Hematopoietic multipotent progenitor cell treated with erythropoietin and hydrocortisone succinate and interleukin-3 and kit ligand, for 8 days (in vitro differentiated cells): ENCODE measurements around the gene HTRA3.
"Not testable (repeated sequence)": the region's sequence is repeated elsewhere in the genome, so short reads cannot be mapped to it uniquely, and the experiment has no call there.

Experiments
- DNase-seq: peaks from one replicate; pipeline ENCODE4 v3.0.0-alpha.2; 2015

HTRA3 gene

DNA sequence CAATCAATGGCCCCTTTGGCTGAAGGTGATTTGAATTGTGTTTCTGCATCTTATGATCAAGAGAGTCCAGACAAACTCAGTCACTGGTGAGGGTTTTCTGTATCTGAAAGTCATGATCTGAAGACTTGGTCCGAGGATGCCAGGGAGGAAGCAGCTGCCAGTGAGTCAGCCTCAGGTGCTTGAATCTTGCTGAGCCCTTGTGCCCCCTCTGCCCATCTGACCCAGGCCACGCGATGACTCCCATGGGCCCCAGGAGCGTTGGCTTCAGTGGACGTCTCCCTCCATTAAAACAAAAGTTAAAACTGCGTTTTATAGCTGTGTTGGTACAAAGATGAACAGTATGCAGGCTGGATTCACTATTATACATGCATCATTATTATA, 62.0 kb downstream of the HTRA3 start:
- DNase-seq: no peak

GRCh38 chr4:8332038-8332857, 62.7 kb downstream of the HTRA3 start:
- DNase-seq: no peak

- DNase-seq: no peak
These were observed 63.4 kb downstream of the HTRA3 start for GRCh38 chr4:8332891-8333331.

GRCh38 chr4:8333726-8334460, 64.3 kb downstream of the HTRA3 start:
- DNase-seq: no peak

GRCh38 chr4:8334786-8335460, 65.4 kb downstream of the HTRA3 start:
- DNase-seq: no peak

DNA sequence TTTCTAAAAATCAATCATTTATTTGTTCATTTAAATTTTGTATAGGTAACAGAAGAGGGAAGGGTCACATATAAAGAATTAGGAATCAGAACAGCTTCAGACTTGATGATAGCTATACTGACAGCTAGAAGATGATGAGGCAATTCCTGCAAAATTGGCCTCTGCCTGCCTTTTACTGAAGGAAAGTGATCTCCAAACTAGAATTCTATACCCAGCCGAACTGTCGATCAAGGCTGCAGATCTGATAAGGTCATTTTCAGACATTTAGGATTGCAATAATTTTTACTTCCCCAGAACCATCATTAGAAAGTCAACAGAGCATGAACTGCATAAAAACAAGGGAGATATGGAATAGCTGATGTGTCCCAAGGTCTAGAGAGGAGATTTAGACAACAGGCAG, 66.3 kb downstream of the HTRA3 start:
- no peak for DNase-seq

DNA sequence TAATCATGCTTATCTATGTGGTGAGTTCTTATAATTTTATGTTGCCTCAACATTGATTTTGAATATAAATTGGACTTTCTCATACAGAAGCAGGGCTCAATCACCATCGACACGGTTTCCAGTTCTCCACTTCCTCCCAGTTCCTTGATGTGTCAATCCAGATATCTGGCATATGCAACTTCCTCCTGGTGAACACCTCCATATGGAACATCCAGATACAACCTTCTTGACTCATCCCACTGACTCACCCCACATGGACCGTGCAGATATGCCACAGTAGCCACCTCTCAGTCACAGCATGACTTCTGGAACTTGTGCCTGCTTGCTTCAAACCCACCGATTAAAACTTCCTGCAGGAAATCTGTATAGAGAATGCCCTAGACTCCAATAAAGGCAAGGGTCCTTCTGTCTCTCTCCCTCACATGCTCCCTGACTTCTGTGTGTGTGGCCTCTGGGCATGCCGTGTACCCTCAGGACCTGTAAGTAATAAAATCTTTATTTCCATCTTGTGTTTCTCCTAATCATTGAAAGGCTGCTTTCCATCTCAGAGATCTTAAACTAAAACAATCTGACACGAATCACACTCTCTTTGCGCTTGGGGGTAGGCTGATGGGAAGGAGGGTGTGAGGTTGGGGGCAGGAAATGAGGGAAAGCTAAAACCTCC, 67.0 kb downstream of the HTRA3 start:
- DNase-seq: peak; percentile 45

DNA sequence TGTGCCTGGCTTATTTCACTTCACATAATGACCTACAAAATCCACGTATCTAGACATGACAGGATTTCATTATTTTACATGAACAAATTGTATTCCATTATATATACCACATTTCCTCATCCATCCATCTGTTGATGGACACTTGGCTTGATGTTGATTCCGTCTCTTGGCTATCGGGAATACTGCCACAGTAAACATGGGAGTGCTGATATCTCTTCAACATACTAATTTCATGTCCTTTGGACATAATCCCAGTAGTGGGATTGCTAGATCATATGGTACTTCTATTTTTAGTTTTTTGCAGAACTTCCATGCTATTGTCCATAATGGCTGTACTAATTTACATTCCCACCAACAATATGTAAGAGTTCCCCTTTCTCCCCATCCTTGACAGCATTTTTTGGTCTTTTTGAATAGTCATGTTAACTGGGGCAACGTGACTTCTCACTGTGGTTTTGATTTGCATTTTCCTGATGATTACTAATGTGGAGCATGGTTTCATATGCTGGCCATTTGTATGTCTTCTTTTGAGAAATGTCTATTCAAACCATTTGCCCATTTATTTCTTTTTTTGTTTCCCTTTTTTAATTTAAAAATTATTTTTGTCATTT, 68.9 kb downstream of the HTRA3 start:
- DNase-seq: no peak

DNA sequence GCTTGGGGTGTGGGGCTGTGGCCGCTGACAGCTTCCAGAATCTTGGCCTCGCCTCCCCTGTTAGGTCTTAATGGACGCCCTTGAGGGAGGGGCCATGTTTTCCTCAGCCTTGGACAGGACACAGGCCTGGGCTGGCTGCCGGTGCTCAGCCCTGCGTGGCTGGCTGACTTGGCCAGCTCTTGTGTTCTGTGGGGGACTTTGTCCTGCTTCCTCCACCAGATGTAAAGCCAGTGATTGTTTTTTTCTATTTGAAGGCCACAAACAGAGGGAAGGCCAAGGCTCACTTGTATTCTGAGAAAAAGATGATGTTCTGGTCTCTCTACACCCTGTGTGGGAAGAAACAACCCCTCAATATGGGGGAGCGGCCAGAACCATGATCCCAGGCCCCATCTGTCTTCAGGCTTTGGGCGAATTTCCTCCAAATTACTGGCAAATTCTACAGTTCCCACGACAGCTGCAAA, 71.3 kb downstream of the HTRA3 start:
- no peak for DNase-seq

DNA sequence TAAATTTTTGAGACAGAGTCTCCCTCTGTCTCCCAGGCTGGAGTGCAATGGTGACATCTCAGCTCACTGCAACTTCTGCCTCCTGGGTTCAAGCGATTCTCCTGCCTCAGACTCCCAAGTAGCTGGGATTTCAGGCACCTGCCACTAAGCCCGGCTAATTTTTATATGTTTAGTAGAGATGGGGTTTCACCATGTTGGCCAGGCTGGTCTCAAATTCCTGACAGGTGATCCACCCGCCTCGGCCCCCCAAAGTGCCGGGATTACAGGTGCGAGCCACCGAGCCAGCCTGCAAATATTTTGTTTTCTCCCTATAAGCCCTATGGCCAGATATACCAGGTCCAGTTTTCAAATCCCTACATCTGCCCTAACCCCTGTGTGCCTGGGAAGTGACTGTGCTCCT, 71.7 kb downstream of the HTRA3 start:
- not testable (repeated sequence) for DNase-seq

- no peak for DNase-seq
These were observed 72.1 kb downstream of the HTRA3 start for GRCh38 chr4:8341691-8342090.

- DNase-seq: no peak
These were observed 73.2 kb downstream of the HTRA3 start for GRCh38 chr4:8342651-8343261.

DNA sequence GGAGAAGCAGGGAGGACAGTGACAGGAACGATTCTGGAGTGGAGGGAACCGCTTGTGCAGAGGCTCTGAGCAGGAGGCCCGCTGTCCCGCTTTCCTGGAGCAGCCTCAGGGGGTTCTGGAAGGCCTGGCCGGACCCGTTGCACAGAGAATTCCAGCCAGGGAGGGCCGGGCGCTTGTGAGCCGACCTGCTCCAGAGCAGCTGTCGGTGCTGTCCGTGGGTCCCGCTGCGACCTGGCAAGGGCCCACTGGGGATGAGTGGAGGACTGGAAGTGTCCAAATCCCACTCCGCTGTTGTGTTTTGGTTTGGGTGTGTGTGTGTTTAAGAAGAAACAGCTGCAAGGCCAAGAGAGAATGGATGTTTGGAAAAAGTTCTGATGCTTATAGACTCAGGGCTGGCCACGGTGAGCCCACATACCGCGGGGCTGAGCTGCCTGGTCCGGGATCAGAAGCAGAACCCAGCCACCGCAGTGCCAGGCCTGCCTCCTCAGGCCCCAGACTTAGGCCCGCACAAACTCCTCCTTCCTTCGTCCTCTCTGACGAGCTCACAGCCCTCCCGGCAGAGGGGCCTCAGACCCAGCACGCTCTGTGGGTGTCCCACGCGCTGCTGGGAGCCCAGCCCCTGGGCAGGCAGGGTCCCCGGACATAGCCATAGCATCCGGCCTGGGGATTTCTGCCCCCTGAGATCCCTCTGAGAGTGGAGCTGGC, 73.9 kb downstream of the HTRA3 start:
- no peak for DNase-seq

DNA sequence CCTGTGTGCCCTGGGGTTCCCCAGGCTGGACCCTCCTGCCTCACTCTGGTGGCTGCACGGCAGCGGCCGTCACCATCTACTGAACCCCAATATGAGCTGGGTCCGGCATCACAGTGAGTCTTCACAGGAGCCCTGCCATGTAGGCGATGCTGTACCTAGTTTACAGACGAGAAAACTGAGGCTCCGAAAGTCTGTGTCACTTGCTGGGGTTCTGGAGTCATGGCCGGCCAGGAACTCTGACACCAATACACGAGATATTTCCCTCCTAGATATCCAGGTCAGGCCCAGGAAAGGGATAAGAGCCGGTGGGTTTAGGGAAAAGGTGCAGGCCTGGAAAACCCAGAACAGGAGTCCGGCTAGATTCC, 74.4 kb downstream of the HTRA3 start:
- DNase-seq: no peak

GRCh38 chr4:8344377-8344776, 74.8 kb downstream of the HTRA3 start:
- no peak for DNase-seq

GRCh38 chr4:8345053-8345945, 75.7 kb downstream of the HTRA3 start:
- no peak for DNase-seq

GRCh38 chr4:8345946-8346814, 76.6 kb downstream of the HTRA3 start:
- DNase-seq: no peak

DNA sequence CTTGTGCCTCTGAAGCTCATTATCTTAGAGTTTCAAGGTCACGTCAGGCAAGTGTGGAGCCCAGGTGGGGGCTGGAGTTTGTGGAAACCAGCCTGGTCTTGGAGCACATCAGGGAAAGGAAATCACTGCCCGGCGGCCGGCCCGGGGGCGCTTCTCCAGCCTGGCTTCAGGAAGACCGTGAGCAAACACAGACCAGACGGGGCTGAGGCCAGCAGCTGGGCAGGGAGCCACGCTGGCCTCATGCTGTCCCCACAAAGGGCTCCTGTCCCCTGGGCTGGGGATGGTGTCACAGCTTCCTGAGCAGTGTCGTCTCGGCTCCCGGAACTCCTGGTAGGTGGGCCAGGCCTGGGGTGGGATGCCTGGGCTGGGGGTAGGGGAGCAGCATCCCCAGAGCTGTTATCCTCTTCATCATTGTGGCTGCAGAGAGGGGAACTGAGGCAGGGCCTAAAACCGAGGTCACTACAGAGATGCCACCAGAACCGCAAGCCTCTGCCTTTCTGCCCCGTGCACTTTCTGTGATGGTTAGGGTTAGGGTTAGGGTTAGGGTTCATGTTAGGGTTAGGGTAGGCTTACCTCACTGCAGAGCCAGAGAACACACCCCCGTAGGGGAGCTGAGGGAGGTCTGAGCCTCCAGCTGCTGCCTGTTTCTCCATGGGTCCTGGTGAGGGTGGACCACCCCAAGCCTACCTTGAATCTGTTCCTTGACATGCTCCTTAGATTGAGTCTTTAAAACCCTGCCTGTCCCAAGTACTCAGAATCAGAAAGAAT, 77.5 kb downstream of the HTRA3 start:
- DNase-seq: no peak

DNA sequence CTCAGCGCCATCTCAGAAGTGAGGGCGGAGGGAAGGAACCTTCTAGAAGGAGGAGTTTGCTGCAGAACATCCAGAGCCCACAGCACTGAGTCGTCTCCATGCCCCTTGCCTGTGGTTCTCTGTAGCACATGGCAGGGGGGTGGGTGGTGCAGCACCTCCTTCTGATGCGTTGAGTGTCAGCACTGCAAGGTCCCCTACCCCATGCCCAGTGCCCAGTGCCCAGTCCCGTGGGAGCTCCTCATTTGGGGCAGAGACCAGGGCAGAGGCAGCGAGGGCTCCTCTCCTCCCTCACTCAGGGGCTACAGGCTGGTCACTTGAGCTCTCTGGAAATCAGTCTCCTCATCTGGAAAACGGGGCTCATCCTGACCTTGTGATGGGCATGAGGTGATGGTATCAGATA, 78.1 kb downstream of the HTRA3 start:
- DNase-seq: no peak
